ENCODE measurements around the gene RAB23. TPM values are rescaled to one million over a fixed set of nuclear protein-coding genes. Genes with fewer than 3 reads are reported as not detected.
A peak's percentile ranks its signal among the peaks of the same experiment; 100 is the strongest.

The RAB23 gene
- total RNA-seq, 4 donors from 2014 or later, result 54.4 to 95.3 (median 68.5) TPM

- Histone ChIP-seq H3K4me1 (peaks cover 3 to 5% of the 10 kb centered on the region in 2 donors), H3K9me3 (no peaks in the 10 kb centered on the region), H3K36me3 (no peaks in the 10 kb centered on the region), H3K27ac (peak overlapping the region; percentile 93 to 99), H3K27me3 (no peaks in the 10 kb centered on the region), H3K4me3 (no peak overlapping the region)
- intact Hi-C loops (cut with DNase I; ENCODE audit: low total_unique reads), result no loop called here
- peak; percentile 55 to 65 for DNase-seq
- TF ChIP-seq POLR2A (IDR thresholded peaks at IDR 0.05), result no peak
- no peak for TF ChIP-seq CTCF (IDR thresholded peaks at IDR 0.05)
Measured at GRCh38 chr6:57262901-57263694, 41.0 kb upstream of the RAB23 start.

DNA sequence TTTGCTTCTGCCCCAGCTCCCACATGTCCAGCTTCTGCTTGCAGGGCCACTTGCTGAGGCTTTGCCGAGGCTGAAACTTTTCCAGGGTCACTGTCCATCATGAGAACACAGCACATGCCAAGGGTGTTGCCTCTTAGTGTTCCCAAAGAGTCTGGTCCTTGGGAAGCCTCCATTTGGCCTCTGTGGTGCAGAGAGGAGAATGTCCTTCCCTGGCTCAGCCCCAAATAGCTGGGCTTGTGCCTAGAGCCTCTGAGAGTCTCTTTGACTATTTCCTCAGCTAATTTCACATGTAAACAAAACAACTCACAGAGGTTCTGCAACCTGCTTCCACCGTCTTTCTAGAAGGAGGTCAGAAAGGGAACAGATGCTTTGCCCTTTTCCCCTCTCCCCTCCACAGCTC lies 40.4 kb upstream of the RAB23 start:
- Histone ChIP-seq H3K36me3 (no peaks in the 10 kb centered on the region), H3K27me3 (no peaks in the 10 kb centered on the region), H3K27ac (peak overlapping the region; percentile 93 to 99), H3K4me3 (no peak overlapping the region), H3K9me3 (no peaks in the 10 kb centered on the region), H3K4me1 (peaks cover 3 to 5% of the 10 kb centered on the region in 2 donors)
- intact Hi-C loops (cut with DNase I; ENCODE audit: low total_unique reads), result no loop called here
- TF ChIP-seq CTCF (IDR thresholded peaks at IDR 0.05) (no peak), POLR2A (IDR thresholded peaks at IDR 0.05) (no peak)
- peak; percentile 75 to 82 for DNase-seq

DNA sequence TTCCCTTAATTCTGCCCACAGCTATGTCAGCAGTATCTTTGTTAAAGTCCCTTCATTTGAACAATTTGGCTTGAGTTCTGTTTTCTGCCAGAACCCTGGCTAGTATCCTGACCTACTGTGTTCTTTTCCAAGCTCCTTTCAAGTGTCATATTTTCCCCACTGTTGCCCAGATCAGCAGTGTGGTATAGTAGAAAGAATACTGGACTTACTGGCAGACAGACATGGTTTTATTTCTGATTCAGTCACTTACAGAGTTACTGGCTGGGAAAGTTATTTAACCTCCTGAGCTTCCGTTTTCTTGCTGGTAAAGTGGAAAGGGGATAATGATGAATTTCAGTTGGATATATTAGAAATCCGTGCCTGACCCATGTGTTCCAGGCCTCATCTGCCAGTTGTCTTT lies 39.8 kb upstream of the RAB23 start:
- intact Hi-C loops (cut with DNase I; ENCODE audit: low total_unique reads), result no loop called here
- TF ChIP-seq POLR2A (IDR thresholded peaks at IDR 0.05), result no peak
- no peak for TF ChIP-seq CTCF (IDR thresholded peaks at IDR 0.05)

GRCh38 chr6:57259064-57259463 lies 37.0 kb upstream of the RAB23 start:
- H3K4me3 ChIP-seq, result no peak overlapping the region
- intact Hi-C loops (cut with DNase I; ENCODE audit: low total_unique reads), result no loop called here
- peak overlapping the region; percentile 93 to 99 for H3K27ac ChIP-seq
- H3K9me3 ChIP-seq, result no peaks in the 10 kb centered on the region
- no peak for DNase-seq
- H3K27me3 ChIP-seq, result no peaks in the 10 kb centered on the region
- TF ChIP-seq CTCF (IDR thresholded peaks at IDR 0.05) (no peak), POLR2A (IDR thresholded peaks at IDR 0.05) (no peak)
- no peaks in the 10 kb centered on the region for H3K36me3 ChIP-seq
- H3K4me1 ChIP-seq, result peaks cover 3 to 5% of the 10 kb centered on the region in 2 donors

More for the DNA sequence above, 39.8 kb upstream of the RAB23 start:
- Histone ChIP-seq H3K9me3 (no peaks in the 10 kb centered on the region), H3K36me3 (no peaks in the 10 kb centered on the region), H3K27ac (peak overlapping the region; percentile 93 to 99), H3K4me1 (peaks cover 3 to 5% of the 10 kb centered on the region in 2 donors), H3K4me3 (no peak overlapping the region), H3K27me3 (no peaks in the 10 kb centered on the region)
- no peak for DNase-seq

GRCh38 chr6:57257911-57258541 lies 35.9 kb upstream of the RAB23 start:
- peaks cover 0 to 1% of the 10 kb centered on the region in 2 donors for H3K4me1 ChIP-seq
- intact Hi-C loops (cut with DNase I; ENCODE audit: low total_unique reads), result no loop called here
- H3K27me3 ChIP-seq, result no peaks in the 10 kb centered on the region
- peak in 1 of 4 experiments; percentile 14 for TF ChIP-seq CTCF (IDR thresholded peaks at IDR 0.05)
- peak; percentile 24 to 45 for TF ChIP-seq POLR2A (IDR thresholded peaks at IDR 0.05)
- DNase-seq, result peak; percentile 37 to 68
- no peaks in the 10 kb centered on the region for H3K9me3 ChIP-seq
- peak overlapping the region in 1 of 2 donors; percentile 26 for H3K4me3 ChIP-seq
- no peaks in the 10 kb centered on the region for H3K36me3 ChIP-seq
- peak overlapping the region; percentile 93 to 99 for H3K27ac ChIP-seq

All from uterus (tissue), 4 donors.